GM18870 (cell line): ENCODE results near the gene SDHAF3.
"Not testable (repeated sequence)": the region's sequence is repeated elsewhere in the genome, so short reads cannot be mapped to it uniquely, and the experiment has no call there.

Experiments used
- ATAC-seq: cut with Tn5 transposase; IDR thresholded peaks from one replicate; pipeline ENCODE4 v1.9.1; 2021; ENCODE audit warnings: moderate library complexity; ENCODE audit not compliant: unreplicated experiment

The SDHAF3 gene

GRCh38 chr7:97120713-97121457 lies 3.4 kb downstream of the SDHAF3 start:
- no peak for ATAC-seq

GRCh38 chr7:97123115-97123514 lies 5.6 kb downstream of the SDHAF3 start:
- ATAC-seq, result not testable (repeated sequence)

- ATAC-seq, result no peak
Measured at GRCh38 chr7:97126483-97127171, 9.1 kb downstream of the SDHAF3 start.

GRCh38 chr7:97128736-97129135 lies 11.2 kb downstream of the SDHAF3 start:
- ATAC-seq, result no peak

- ATAC-seq, result no peak
Measured at GRCh38 chr7:97130417-97131139, 13.1 kb downstream of the SDHAF3 start.

- no peak for ATAC-seq
Measured at GRCh38 chr7:97133159-97133558, 15.7 kb downstream of the SDHAF3 start.

- ATAC-seq, result no peak
Measured at GRCh38 chr7:97138830-97139229, 21.3 kb downstream of the SDHAF3 start.

GRCh38 chr7:97145068-97145467 lies 27.6 kb downstream of the SDHAF3 start:
- ATAC-seq, result no peak

GRCh38 chr7:97149843-97150242 lies 32.3 kb downstream of the SDHAF3 start:
- no peak for ATAC-seq

- no peak for ATAC-seq
Measured at GRCh38 chr7:97155897-97156418, 38.5 kb downstream of the SDHAF3 start.

GRCh38 chr7:97159984-97160383 lies 42.5 kb downstream of the SDHAF3 start:
- ATAC-seq, result not testable (repeated sequence)

- ATAC-seq, result not testable (repeated sequence)
Measured at GRCh38 chr7:97161609-97162008, 44.1 kb downstream of the SDHAF3 start.

- ATAC-seq, result no peak
Measured at GRCh38 chr7:97166308-97166707, 48.8 kb downstream of the SDHAF3 start.

GRCh38 chr7:97167176-97167575 lies 49.7 kb downstream of the SDHAF3 start:
- ATAC-seq, result no peak

- no peak for ATAC-seq
Measured at GRCh38 chr7:97167749-97168148, 50.3 kb downstream of the SDHAF3 start.

- ATAC-seq, result no peak
Measured at GRCh38 chr7:97174303-97174702, 56.8 kb downstream of the SDHAF3 start.

GRCh38 chr7:97179454-97180104 lies 62.1 kb downstream of the SDHAF3 start:
- peak; percentile 55 for ATAC-seq

- ATAC-seq, result no peak
Measured at GRCh38 chr7:97187067-97187466, 69.6 kb downstream of the SDHAF3 start.

GRCh38 chr7:97196174-97196573 lies 78.7 kb downstream of the SDHAF3 start:
- ATAC-seq, result not testable (repeated sequence)

GRCh38 chr7:97198596-97198995 lies 81.1 kb downstream of the SDHAF3 start:
- ATAC-seq, result no peak

GRCh38 chr7:97200018-97200417 lies 82.5 kb downstream of the SDHAF3 start:
- ATAC-seq, result no peak
